ENCODE measurements around the gene PTRHD1.
"Not testable (repeated sequence)": the region's sequence is repeated elsewhere in the genome, so short reads cannot be mapped to it uniquely, and the experiment has no call there.

- TF ChIP-seq NFE2L1 (CRISPR knock-in tag; IDR thresholded peaks at IDR 0.05); NR3C1 (CRISPR knock-in tag; conservative IDR thresholded peaks at IDR 0.05; ENCODE audit: low read depth); CTCF (IDR thresholded peaks at IDR 0.05); MAX (CRISPR knock-in tag; IDR thresholded peaks at IDR 0.05): not testable (repeated sequence)
These were observed 7.3 kb upstream of the PTRHD1 start for GRCh38 chr2:24800487-24800886.
